Adrenal gland (tissue), 12 donors: ENCODE results near the gene GRXCR2. TPM values are rescaled to one million over a fixed set of nuclear protein-coding genes. Genes with fewer than 3 reads are reported as not detected.

ENCODE experiments used
- DNase-seq, 7 donors: peaks; one replicate each; pipeline ENCODE4 v3.0.0-alpha.2; 2019 to 2020
- H3K27ac ChIP-seq, 5 donors: fragments of 200-600 bp; sonication (generic) in 4 of 5; 1 replicate in 3 of 5; 2 replicates in 2 of 5; pipeline versions ENCODE4 v1.5.1 to v1.8.0; 2016 to 2020; ENCODE audit warnings: mild to moderate bottlenecking in 1 of 5
- H3K27me3 ChIP-seq: fragments of 200-600 bp; 2 replicates; pipeline ENCODE4 v1.8.0; 2021
- H3K36me3 ChIP-seq, 2 donors: fragments of 200-600 bp; replicated peaks in 1 of 2; 1 replicate in 1 of 2; 2 replicates in 1 of 2; pipeline versions ENCODE4 v1.5.1 to v1.8.0; 2018 to 2022
- H3K4me1 ChIP-seq, 2 donors: fragments of 200-600 bp; replicated peaks in 1 of 2; 1 replicate in 1 of 2; 2 replicates in 1 of 2; pipeline versions ENCODE4 v1.5.1 to v1.8.0; 2018 to 2021
- H3K4me3 ChIP-seq, 4 donors: fragments of 200-600 bp; sonication (generic) in 3 of 4; one replicate each; pipeline ENCODE4 v1.5.1; 2016 to 2018
- H3K9me3 ChIP-seq, 3 donors: fragments of 200-600 bp; sonication (generic) in 1 of 3; replicated peaks in 1 of 3; 1 replicate in 2 of 3; 2 replicates in 1 of 3; pipeline versions ENCODE4 v1.5.1 to v1.8.0; 2016 to 2021
- CTCF ChIP-seq, 6 experiments: fragments of 450-650 bp in 4 of 6; fragments of 200-600 bp in 2 of 6; sonication (generic) in 1 of 6; IDR thresholded peaks; 1 replicate in 5 of 6; 2 replicates in 1 of 6; pipeline versions ENCODE4 v1.5.1 to v1.8.0; 2016 to 2021; ENCODE audit warnings: antibody characterized with exemption in 6 of 6, mild to moderate bottlenecking in 2 of 6, moderate library complexity in 1 of 6
- POLR2A ChIP-seq, 2 donors: fragments of 450-650 bp; IDR thresholded peaks; one replicate each; pipeline ENCODE4 v1.6.1; 2017; ENCODE audit warnings: antibody characterized with exemption in 2 of 2, mild to moderate bottlenecking in 2 of 2, moderate library complexity in 1 of 2
- WGBS, 4 donors: extraction: QIAGEN DNeasy Blood & Tissue Kit in 2 of 4; methylation state at CpG; one replicate each; pipeline versions ENCODE4 v1.1.5 to v1.1.7; 2013 to 2017; 5-methylcytosine and 5-hydroxymethylcytosine counted together
- intact Hi-C, 2 donors: fragments of 100-400 bp; cut with DNase I; formaldehyde crosslinking; loops; one replicate each; pipeline versions ENCODE4 v1.14.1 to v1.15.0; 2022 to 2023
- polyA plus RNA-seq, 3 donors: library from polyadenylated mRNA; stranded (reverse); fragments of 200-250 nt in 2 of 3; fragments of 350-450 nt in 1 of 3; fragmentation: Illumina TruSeq in 1 of 3; extraction: RNeasy Lipid Tissue Mini Kit (QIAGEN cat#74804) in 1 of 3; gene quantifications; one replicate each; pipeline ENCODE4 v1.2.3, GENCODE V29; 2013 to 2014
- total RNA-seq, 9 donors: library from RNA; depleted of rRNA in 4 of 9; stranded (reverse); fragments of >200 nt in 4 of 9; fragments of 120-200 nt in 1 of 9; fragmentation: NEBNext Ultra II Directional in 1 of 9; extraction: Animal tissue kit (Norgen Biotek cat#: 25700) in 1 of 9; gene quantifications; one replicate each; pipeline versions ENCODE4 v1.1.0 to v1.2.4, GENCODE V29; 2013 to 2023
- donor health status: healthy with polysubstance abuse.
- donor health status: Bipolar disorder and iron deficiency.
- donor health status: DM: yes; HTN: yes; CAD: no.
- donor health status: DM: no; HTN: no; CAD: no.
- donor health status: DM: no; HTN: no; CAD: no.
- donor health status: DM: yes; HTN: yes; CAD: no.

GRXCR2 gene
- total and polyA plus RNA-seq, 12 donors: not detected

GRCh38 chr5:145919413-145919812 is 46.6 kb upstream of the GRXCR2 start:
- WGBS, 4 donors: 76 to 86% (median 79%) methylated on average over 6 of the region's 6 CpGs
- Histone ChIP-seq H3K4me1 (no peaks in the 10 kb centered on the region), H3K27ac (no peak overlapping the region), H3K4me3 (no peak overlapping the region), H3K9me3 (no peaks in the 10 kb centered on the region), H3K36me3 (no peaks in the 10 kb centered on the region), H3K27me3 (no peaks in the 10 kb centered on the region)
- TF ChIP-seq POLR2A (IDR thresholded peaks at IDR 0.05): no peak
- TF ChIP-seq CTCF (IDR thresholded peaks at IDR 0.05): no peak
- intact Hi-C loops: no loop called here
- no peak for DNase-seq

- Histone ChIP-seq H3K9me3 (no peaks in the 10 kb centered on the region), H3K27me3 (no peaks in the 10 kb centered on the region), H3K27ac (no peak overlapping the region), H3K4me3 (no peak overlapping the region), H3K4me1 (no peaks in the 10 kb centered on the region), H3K36me3 (no peaks in the 10 kb centered on the region)
- no peak for DNase-seq
- intact Hi-C loops: no loop called here
- TF ChIP-seq CTCF (IDR thresholded peaks at IDR 0.05): no peak
- TF ChIP-seq POLR2A (IDR thresholded peaks at IDR 0.05): no peak
- WGBS, 4 donors: 80 to 87% (median 82%) methylated on average over 2 of the region's 2 CpGs
Observed at GRCh38 chr5:145918397-145918796, 45.6 kb upstream of the GRXCR2 start.

GRCh38 chr5:145917288-145917687 is 44.5 kb upstream of the GRXCR2 start:
- DNase-seq: no peak
- Histone ChIP-seq H3K4me3 (no peak overlapping the region), H3K9me3 (no peaks in the 10 kb centered on the region), H3K4me1 (no peaks in the 10 kb centered on the region), H3K36me3 (no peaks in the 10 kb centered on the region), H3K27me3 (no peaks in the 10 kb centered on the region), H3K27ac (no peak overlapping the region)
- no peak for TF ChIP-seq POLR2A (IDR thresholded peaks at IDR 0.05)
- TF ChIP-seq CTCF (IDR thresholded peaks at IDR 0.05): no peak
- intact Hi-C loops: no loop called here

GRCh38 chr5:145915970-145916638 is 43.3 kb upstream of the GRXCR2 start:
- TF ChIP-seq CTCF (IDR thresholded peaks at IDR 0.05) (no peak), POLR2A (IDR thresholded peaks at IDR 0.05) (no peak)
- no peaks in the 10 kb centered on the region for H3K27me3 ChIP-seq
- no peak for DNase-seq
- 78 to 87% (median 82%) methylated on average over 7 of the region's 7 CpGs for WGBS, 4 donors
- intact Hi-C loops: no loop called here
- H3K9me3 ChIP-seq: no peaks in the 10 kb centered on the region
- H3K4me3 ChIP-seq: no peak overlapping the region
- no peak overlapping the region for H3K27ac ChIP-seq
- no peaks in the 10 kb centered on the region for H3K4me1 ChIP-seq
- H3K36me3 ChIP-seq: no peaks in the 10 kb centered on the region
